Endodermal cell (in vitro differentiated cells): ENCODE measurements around the gene IFNK. TPM values are rescaled to one million over a fixed set of nuclear protein-coding genes. Genes with fewer than 3 reads are reported as not detected.

Experiments used
- DNase-seq: peaks from one replicate; pipeline ENCODE4 v3.0.0-alpha.2; 2017
- H3K27ac ChIP-seq: 2 replicates; pipeline ENCODE4 v1.5.1; 2013; ENCODE audit warnings: mild to moderate bottlenecking, low read depth, low read length, moderate library complexity
- H3K27me3 ChIP-seq: 2 replicates; pipeline ENCODE4 v1.6.1; 2013; ENCODE audit warnings: mild to moderate bottlenecking, low read length, moderate library complexity; ENCODE audit not compliant: insufficient read depth, control insufficient read depth, poor library complexity, severe bottlenecking
- H3K36me3 ChIP-seq: 2 replicates; pipeline ENCODE4 v1.7.0; 2013; ENCODE audit warnings: mild to moderate bottlenecking, low read length, moderate library complexity; ENCODE audit not compliant: control insufficient read depth, insufficient read depth
- H3K4me1 ChIP-seq: one replicate; pipeline ENCODE4 v1.7.0; 2013; ENCODE audit warnings: low read length; ENCODE audit not compliant: control insufficient read depth, insufficient read depth
- H3K4me3 ChIP-seq: 2 replicates; pipeline ENCODE4 v1.5.1; 2013; ENCODE audit warnings: mild to moderate bottlenecking, low read length, moderate library complexity
- H3K9ac ChIP-seq: 2 replicates; pipeline ENCODE4 v1.6.1; 2013; ENCODE audit warnings: mild to moderate bottlenecking, low read length, moderate library complexity; ENCODE audit not compliant: poor library complexity, severe bottlenecking; ENCODE audit errors: extremely low read depth
- H3K9me3 ChIP-seq: 2 replicates; pipeline ENCODE4 v1.6.1; 2013; ENCODE audit warnings: mild to moderate bottlenecking, low read length, moderate library complexity; ENCODE audit not compliant: control insufficient read depth
- H3K27ac Mint-ChIP-seq: 2 replicates; pipeline ENCODE4 v1.8.0; 2020; ENCODE audit warnings: mixed read lengths
- H3K27me3 Mint-ChIP-seq: 2 replicates; pipeline ENCODE4 v1.8.0; 2021; ENCODE audit warnings: mild to moderate bottlenecking, mixed read lengths; ENCODE audit not compliant: insufficient read depth
- H3K36me3 Mint-ChIP-seq: 2 replicates; pipeline ENCODE4 v1.8.0; 2020; ENCODE audit warnings: low read depth, mixed read lengths
- H3K4me1 Mint-ChIP-seq: 2 replicates; pipeline ENCODE4 v1.8.0; 2020; ENCODE audit warnings: mixed read lengths
- H3K4me3 Mint-ChIP-seq: 2 replicates; pipeline ENCODE4 v1.8.0; 2020; ENCODE audit warnings: mild to moderate bottlenecking, moderate library complexity, mixed read lengths
- H3K9me3 Mint-ChIP-seq: 2 replicates; pipeline ENCODE4 v1.8.0; 2020; ENCODE audit warnings: mild to moderate bottlenecking, mixed read lengths
- WGBS, 2 experiments: methylation state at CpG; one replicate each; pipeline versions ENCODE4 v1.1.5 to v1.1.7; 2013; ENCODE audit warnings: missing lambda C conversion rate in 2 of 2, mixed read lengths in 1 of 2; ENCODE audit not compliant: insufficient coverage in 1 of 2, insufficient read length in 1 of 2; 5-methylcytosine and 5-hydroxymethylcytosine counted together
- total RNA-seq, 2 donors: library from RNA; stranded (reverse); fragmentation: NEBNext Ultra II Directional in 1 of 2; extraction: Animal tissue kit (Norgen Biotek cat#: 25700) in 1 of 2; gene quantifications; 2 replicates in 1 of 2; 3 replicates in 1 of 2; pipeline ENCODE4 v1.2.1, GENCODE V29; 2021
- TF ChIP-seq, protein P1 (sequence below): fragments of 200-600 bp; sonication (generic); conservative IDR thresholded peaks from 2 replicates; pipeline ENCODE4 v1.5.0; 2021; ENCODE audit warnings: antibody characterized with exemption, mild to moderate bottlenecking

IFNK gene
- total RNA-seq, 2 donors from 2014 or later = not detected

- no peaks in the 10 kb centered on the region for H3K27me3 Mint-ChIP-seq
Observed at GRCh38 chr9:27549196-27549755, 25.2 kb downstream of the IFNK start.

GRCh38 chr9:27554712-27555111 is 30.6 kb downstream of the IFNK start:
- TF ChIP-seq, protein P1, sequence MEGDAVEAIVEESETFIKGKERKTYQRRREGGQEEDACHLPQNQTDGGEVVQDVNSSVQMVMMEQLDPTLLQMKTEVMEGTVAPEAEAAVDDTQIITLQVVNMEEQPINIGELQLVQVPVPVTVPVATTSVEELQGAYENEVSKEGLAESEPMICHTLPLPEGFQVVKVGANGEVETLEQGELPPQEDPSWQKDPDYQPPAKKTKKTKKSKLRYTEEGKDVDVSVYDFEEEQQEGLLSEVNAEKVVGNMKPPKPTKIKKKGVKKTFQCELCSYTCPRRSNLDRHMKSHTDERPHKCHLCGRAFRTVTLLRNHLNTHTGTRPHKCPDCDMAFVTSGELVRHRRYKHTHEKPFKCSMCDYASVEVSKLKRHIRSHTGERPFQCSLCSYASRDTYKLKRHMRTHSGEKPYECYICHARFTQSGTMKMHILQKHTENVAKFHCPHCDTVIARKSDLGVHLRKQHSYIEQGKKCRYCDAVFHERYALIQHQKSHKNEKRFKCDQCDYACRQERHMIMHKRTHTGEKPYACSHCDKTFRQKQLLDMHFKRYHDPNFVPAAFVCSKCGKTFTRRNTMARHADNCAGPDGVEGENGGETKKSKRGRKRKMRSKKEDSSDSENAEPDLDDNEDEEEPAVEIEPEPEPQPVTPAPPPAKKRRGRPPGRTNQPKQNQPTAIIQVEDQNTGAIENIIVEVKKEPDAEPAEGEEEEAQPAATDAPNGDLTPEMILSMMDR = no peak
- no peak for DNase-seq
- Mint-ChIP-seq H3K27ac (no peak overlapping the region), H3K36me3 (peaks cover 35% of the 10 kb centered on the region), H3K4me3 (no peak overlapping the region), H3K9me3 (no peaks in the 10 kb centered on the region), H3K4me1 (no peaks in the 10 kb centered on the region), H3K27me3 (no peaks in the 10 kb centered on the region)
- no peak overlapping the region for H3K27ac ChIP-seq
- no peaks in the 10 kb centered on the region for H3K4me1 ChIP-seq
- WGBS, 2 experiments = 96 to 100% methylated on average over 1 of the region's 1 CpG
- H3K36me3 ChIP-seq = peaks cover 79% of the 10 kb centered on the region
- H3K9me3 ChIP-seq = no peaks in the 10 kb centered on the region
- no peak overlapping the region for H3K4me3 ChIP-seq
- H3K9ac ChIP-seq = no peak overlapping the region
- H3K27me3 ChIP-seq = no peaks in the 10 kb centered on the region

More at GRCh38 chr9:27549196-27549755, 25.2 kb downstream of the IFNK start:
- H3K9me3 Mint-ChIP-seq = peaks cover under 1% of the 10 kb centered on the region
- H3K9me3 ChIP-seq = no peaks in the 10 kb centered on the region
- H3K27ac ChIP-seq = no peak overlapping the region
- no peaks in the 10 kb centered on the region for H3K27me3 ChIP-seq
- H3K4me3 ChIP-seq = no peak overlapping the region
- TF ChIP-seq, protein P1 = no peak
- H3K9ac ChIP-seq = no peak overlapping the region
- no peak overlapping the region for H3K27ac Mint-ChIP-seq
- no peak overlapping the region for H3K4me3 Mint-ChIP-seq
- DNase-seq = no peak
- H3K36me3 Mint-ChIP-seq = peaks cover 33% of the 10 kb centered on the region
- WGBS, 2 experiments = 92% methylated on average over 3 of the region's 4 CpGs; no CpG with 5 or more reads in 1 of the 2 experiments
- H3K36me3 ChIP-seq = peaks cover 68% of the 10 kb centered on the region
- H3K4me1 Mint-ChIP-seq = no peaks in the 10 kb centered on the region
- H3K4me1 ChIP-seq = no peaks in the 10 kb centered on the region

- Mint-ChIP-seq H3K27ac (no peak overlapping the region), H3K4me1 (no peaks in the 10 kb centered on the region), H3K9me3 (no peaks in the 10 kb centered on the region), H3K27me3 (no peaks in the 10 kb centered on the region), H3K36me3 (peaks cover 28% of the 10 kb centered on the region), H3K4me3 (no peak overlapping the region)
- H3K9ac ChIP-seq = no peak overlapping the region
- no peaks in the 10 kb centered on the region for H3K4me1 ChIP-seq
- H3K27ac ChIP-seq = no peak overlapping the region
- no peaks in the 10 kb centered on the region for H3K9me3 ChIP-seq
- TF ChIP-seq, protein P1 = no peak
- no peaks in the 10 kb centered on the region for H3K27me3 ChIP-seq
- H3K36me3 ChIP-seq = peaks cover 90% of the 10 kb centered on the region
- DNase-seq = no peak
- no peak overlapping the region for H3K4me3 ChIP-seq
- 93 to 96% methylated on average over 4 to 8 of the region's 8 CpGs for WGBS, 2 experiments
Observed at GRCh38 chr9:27556470-27556869, 32.4 kb downstream of the IFNK start.
